ENCODE data around the gene GSTP1. TPM values are rescaled to one million over a fixed set of nuclear protein-coding genes. Genes with fewer than 3 reads are reported as not detected.

GSTP1 gene
- total and polyA plus RNA-seq, 5 donors from 2014 or later = 55.7 to 231 (median 207) TPM

DNA sequence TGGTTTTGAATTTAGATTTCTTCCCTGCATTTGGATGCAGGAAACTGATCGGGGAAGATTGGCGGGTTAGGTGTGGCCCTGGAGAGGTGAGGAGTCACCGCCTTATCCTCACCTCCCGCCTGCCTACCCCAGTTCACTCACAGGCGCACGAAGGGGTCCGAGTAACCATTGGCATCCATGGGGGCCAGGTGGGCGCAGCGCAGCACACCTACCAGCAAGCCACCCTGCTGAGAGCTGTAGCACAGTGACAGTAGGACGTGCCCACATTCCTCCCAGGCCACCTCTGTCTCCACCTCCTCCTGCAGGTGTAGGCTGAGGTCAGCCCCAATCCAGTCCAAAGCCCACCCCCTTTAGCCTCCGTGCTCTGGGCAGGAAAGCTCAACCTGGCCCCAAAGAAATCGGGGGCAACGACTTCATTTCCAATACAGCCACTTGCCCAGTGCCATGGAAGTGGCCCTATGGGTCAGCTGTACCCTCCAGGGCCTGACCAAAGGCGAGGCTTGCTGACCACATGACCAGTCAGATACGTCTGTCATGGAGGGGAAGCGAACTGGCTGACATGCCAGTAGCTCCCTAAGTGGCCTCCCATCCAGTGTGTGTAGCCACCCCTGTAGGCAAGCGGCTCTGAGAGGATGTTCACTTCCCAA, 29.8 kb downstream of the GSTP1 start:
- H3K4me3 ChIP-seq (ENCODE audit: low read depth, low read length) = peak overlapping the region; percentile 59
- ATAC-seq (ENCODE audit: low read depth in 2 of 2) = no peak

DNA sequence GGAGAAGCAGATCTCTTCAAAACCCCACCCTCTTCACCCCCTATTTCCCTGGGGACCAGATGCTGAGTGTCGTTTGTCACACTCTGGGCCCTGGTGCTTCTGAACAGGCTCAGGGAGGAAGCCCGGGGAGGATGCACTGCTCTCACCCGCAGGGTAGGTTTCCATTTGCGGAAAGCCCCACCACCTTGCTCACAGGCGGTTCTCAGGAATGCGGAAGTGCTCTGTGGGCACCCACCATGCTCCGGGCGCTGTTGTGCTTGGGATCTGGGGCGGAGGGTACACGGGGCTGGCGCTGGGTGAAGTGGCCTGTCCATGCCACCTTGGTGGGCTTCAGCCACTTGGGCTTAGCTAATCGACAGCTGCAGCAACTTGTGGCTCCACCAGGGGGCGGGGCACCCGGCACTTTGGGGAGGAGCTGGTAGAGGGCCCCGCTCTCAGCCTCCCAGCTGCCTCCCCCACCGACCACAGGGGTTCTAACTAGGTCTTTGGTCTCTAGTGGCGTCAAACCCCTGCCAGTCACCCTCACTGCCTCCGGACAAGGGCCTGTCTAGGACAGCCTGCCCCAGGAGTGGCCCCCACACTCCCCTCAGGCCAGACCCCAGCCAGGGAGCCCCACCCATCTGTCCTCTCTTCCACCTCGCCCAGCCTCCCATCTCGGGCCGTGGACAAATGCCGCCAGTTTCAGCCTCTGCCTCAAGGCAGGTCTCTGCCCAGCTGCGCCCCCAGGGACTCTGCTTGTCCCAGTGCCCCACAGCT, 30.5 kb downstream of the GSTP1 start:
- Histone ChIP-seq H3K4me1 (ENCODE audit: control insufficient read depth, insufficient read depth, low read length, poor library complexity, severe bottlenecking) (peaks cover 28% of the 10 kb centered on the region), H3K27me3 (ENCODE audit: control insufficient read depth, insufficient read depth, low read length) (no peaks in the 10 kb centered on the region), H3K9me3 (ENCODE audit: control insufficient read depth in 2 of 2, low read length in 2 of 2) (no peaks in the 10 kb centered on the region), H3K36me3 (ENCODE audit: control insufficient read depth, insufficient read depth, low read length) (peaks cover 33% of the 10 kb centered on the region), H3K27ac (ENCODE audit: insufficient read depth, low read length, poor library complexity, severe bottlenecking) (peak overlapping the region; percentile 97), H3K4me3 (ENCODE audit: low read depth, low read length) (peak overlapping the region; percentile 59)
- peaks cover 5% of the 10 kb centered on the region for H3K27me3 Mint-ChIP-seq
- peaks cover 7% of the 10 kb centered on the region for H3K36me3 Mint-ChIP-seq
- peak overlapping the region; percentile 90 to 98 (median 98) for H3K27ac Mint-ChIP-seq
- H3K4me1 Mint-ChIP-seq = peaks cover 0 to 41% (median 14%) of the 10 kb centered on the region in 4 donors
- peak; percentile 93 to 94 for ATAC-seq (ENCODE audit: low read depth in 2 of 2)
- H3K9me3 Mint-ChIP-seq = no peaks in the 10 kb centered on the region
- H3K4me3 Mint-ChIP-seq = peak overlapping the region; percentile 85 to 90 (median 88)
- DNase-seq = peak; percentile 71 to 91 (median 84)

More for the DNA sequence above, 29.8 kb downstream of the GSTP1 start:
- H3K36me3 ChIP-seq (ENCODE audit: control insufficient read depth, insufficient read depth, low read length) = peaks cover 35% of the 10 kb centered on the region
- H3K9me3 ChIP-seq (ENCODE audit: control insufficient read depth in 2 of 2, low read length in 2 of 2) = no peaks in the 10 kb centered on the region
- Mint-ChIP-seq H3K4me3 (peak overlapping the region; percentile 85 to 90 (median 88)), H3K36me3 (peaks cover 11% of the 10 kb centered on the region), H3K27ac (peak overlapping the region; percentile 90 to 98 (median 98)), H3K4me1 (peaks cover 0 to 43% (median 18%) of the 10 kb centered on the region in 4 donors), H3K27me3 (peaks cover 5% of the 10 kb centered on the region), H3K9me3 (no peaks in the 10 kb centered on the region)
- peaks cover 28% of the 10 kb centered on the region for H3K4me1 ChIP-seq (ENCODE audit: control insufficient read depth, insufficient read depth, low read length, poor library complexity, severe bottlenecking)
- H3K27ac ChIP-seq (ENCODE audit: insufficient read depth, low read length, poor library complexity, severe bottlenecking) = peak overlapping the region; percentile 97
- no peaks in the 10 kb centered on the region for H3K27me3 ChIP-seq (ENCODE audit: control insufficient read depth, insufficient read depth, low read length)
- DNase-seq = no peak

DNA sequence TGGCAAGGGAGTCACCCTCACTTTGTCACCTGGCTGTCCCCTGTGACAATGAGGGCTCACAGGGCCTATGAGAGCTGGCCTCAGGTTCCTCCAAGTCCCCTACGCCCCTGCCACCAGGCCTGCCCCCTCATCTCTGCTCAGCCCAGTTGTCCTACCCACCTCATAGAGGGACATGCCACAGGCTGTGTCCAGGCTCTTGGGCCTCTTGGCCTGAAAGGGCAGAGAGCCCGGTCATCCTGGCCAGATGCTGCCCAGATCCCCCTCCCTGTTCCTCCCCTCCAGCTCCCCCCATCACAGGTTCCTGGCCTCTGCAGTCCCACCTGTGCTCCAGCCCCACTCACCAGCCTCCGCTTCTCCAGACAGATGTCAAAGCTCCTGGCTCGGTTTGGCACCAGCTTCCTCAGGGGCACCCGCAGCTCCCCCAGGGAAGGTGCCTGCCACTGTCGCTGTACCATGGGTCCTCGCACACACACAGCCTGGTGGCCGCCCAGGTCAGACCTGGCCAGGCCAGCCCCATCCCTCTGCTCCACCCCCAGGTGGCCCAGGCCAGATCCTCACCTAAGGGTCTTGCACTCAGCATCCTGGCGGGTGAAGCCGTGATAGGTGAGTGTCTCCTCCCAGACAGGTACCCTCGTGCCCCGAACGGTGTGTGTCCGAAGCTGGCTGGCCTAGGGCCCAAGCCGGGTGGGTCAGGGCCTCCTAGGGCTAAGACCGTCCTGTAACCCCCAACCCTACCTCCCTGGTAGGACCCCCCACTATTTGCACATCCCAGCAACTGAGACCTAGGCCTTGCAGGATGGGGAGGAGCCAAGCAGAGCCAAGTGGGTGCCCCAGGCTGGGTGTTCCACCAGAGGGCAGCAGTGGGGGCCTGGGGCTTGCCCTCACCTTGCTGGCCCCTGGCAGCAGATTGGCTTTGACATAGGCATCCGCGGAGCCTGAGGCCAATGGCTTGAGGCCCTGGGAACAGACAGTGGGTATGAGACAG, 31.4 kb downstream of the GSTP1 start:
- ATAC-seq (ENCODE audit: low read depth in 2 of 2) = no peak
- Mint-ChIP-seq H3K27me3 (peaks cover 5% of the 10 kb centered on the region), H3K4me3 (peak overlapping the region; percentile 85 to 90 (median 88)), H3K4me1 (peaks cover 0 to 41% (median 14%) of the 10 kb centered on the region in 4 donors), H3K9me3 (no peaks in the 10 kb centered on the region), H3K36me3 (peaks cover 3% of the 10 kb centered on the region), H3K27ac (peak overlapping the region; percentile 90 to 98 (median 98))
- no peaks in the 10 kb centered on the region for H3K27me3 ChIP-seq (ENCODE audit: control insufficient read depth, insufficient read depth, low read length)
- peaks cover 25% of the 10 kb centered on the region for H3K36me3 ChIP-seq (ENCODE audit: control insufficient read depth, insufficient read depth, low read length)
- H3K4me3 ChIP-seq (ENCODE audit: low read depth, low read length) = no peak overlapping the region
- DNase-seq = peak; percentile 37 to 75 (median 43)
- H3K27ac ChIP-seq (ENCODE audit: insufficient read depth, low read length, poor library complexity, severe bottlenecking) = peak overlapping the region; percentile 97
- H3K9me3 ChIP-seq (ENCODE audit: control insufficient read depth in 2 of 2, low read length in 2 of 2) = no peaks in the 10 kb centered on the region
- peaks cover 28% of the 10 kb centered on the region for H3K4me1 ChIP-seq (ENCODE audit: control insufficient read depth, insufficient read depth, low read length, poor library complexity, severe bottlenecking)

DNA sequence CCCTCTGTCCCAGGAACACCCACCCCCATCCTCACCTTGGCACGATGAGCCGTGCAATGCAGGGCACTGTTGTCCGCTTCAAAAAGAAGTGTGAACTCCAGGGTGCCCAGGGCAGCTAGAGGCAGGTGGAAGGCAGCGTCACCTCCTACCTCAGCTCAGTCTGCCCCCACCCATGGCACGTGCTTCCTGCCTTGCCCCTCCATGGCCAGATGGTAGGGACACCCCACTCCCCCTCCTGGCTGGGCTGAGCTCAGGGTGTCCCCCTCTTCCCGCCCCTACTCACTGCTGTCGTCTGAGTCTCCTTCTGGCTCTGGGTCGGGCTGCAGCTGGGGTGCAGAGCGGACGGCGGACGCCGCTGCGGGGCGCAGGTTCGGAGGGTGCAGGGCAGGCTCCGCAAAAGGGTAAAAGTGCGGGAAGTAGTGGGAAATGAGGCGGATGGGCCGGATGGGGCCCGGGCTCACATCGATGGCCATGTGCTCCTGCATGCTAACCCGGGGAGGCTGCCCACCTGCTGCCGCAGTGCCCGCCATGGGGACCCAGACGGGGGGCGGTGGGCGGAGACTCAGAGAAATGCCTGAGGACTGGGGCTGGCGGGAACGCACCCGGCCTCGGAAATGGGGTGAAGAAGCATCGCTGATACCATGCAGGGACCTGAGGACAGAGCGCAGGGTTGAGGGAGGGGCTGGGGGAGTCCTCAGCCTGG, 32.3 kb downstream of the GSTP1 start:
- Mint-ChIP-seq H3K36me3 (no peaks in the 10 kb centered on the region), H3K9me3 (no peaks in the 10 kb centered on the region), H3K4me1 (peaks cover 0 to 41% (median 14%) of the 10 kb centered on the region in 4 donors), H3K4me3 (peak overlapping the region in 3 of 4 donors; percentile 32 to 73 (median 60)), H3K27ac (peak overlapping the region in 2 of 3 donors; percentile 31 to 88), H3K27me3 (peaks cover 5% of the 10 kb centered on the region)
- Histone ChIP-seq H3K27ac (ENCODE audit: insufficient read depth, low read length, poor library complexity, severe bottlenecking) (peak overlapping the region; percentile 97), H3K4me3 (ENCODE audit: low read depth, low read length) (no peak overlapping the region), H3K36me3 (ENCODE audit: control insufficient read depth, insufficient read depth, low read length) (peaks cover 17% of the 10 kb centered on the region), H3K4me1 (ENCODE audit: control insufficient read depth, insufficient read depth, low read length, poor library complexity, severe bottlenecking) (peaks cover 28% of the 10 kb centered on the region), H3K27me3 (ENCODE audit: control insufficient read depth, insufficient read depth, low read length) (no peaks in the 10 kb centered on the region), H3K9me3 (ENCODE audit: control insufficient read depth in 2 of 2, low read length in 2 of 2) (no peaks in the 10 kb centered on the region)
- peak in 1 of 3 donors; percentile 21 for DNase-seq
- ATAC-seq (ENCODE audit: low read depth in 2 of 2) = no peak

DNA sequence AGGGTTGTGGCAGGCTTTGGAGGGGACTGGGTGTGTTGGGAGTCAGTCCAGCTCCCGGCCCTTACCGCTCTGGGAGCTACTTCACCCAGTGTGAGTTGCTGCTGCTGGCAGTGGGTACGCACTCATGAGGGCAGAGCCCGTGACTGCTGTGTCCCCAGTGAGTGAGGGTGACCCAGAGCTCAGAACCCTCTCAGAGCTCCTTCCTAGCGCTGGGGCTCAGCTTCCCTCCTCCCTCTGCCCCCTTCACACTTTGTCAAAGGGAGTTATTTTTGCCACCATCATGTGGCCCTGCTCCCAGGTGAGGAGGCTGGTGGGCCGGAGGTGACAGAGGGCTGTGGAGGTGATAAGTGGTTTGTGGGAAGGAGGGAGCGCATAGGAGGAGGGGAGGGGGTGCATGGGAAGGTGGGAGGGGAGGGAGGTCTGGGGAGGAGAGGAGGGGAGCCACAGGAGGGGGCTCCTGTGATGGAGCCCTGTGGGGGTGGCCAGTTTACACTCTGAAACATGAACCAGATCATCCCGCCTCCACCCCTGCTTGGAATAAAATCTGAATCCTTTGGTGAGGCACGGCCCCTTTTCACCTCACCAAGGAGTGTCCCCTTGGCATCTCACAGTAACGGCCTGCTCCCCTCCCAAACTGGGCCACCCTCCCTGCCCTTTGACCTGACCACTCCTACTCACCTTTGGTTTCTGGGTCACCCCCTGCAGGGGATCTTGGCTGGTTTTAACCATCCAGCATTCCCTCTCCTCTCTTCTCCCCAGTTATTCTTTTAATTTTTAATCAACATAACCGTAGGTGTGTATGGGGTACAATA, 33.0 kb downstream of the GSTP1 start:
- peaks cover 28% of the 10 kb centered on the region for H3K4me1 ChIP-seq (ENCODE audit: control insufficient read depth, insufficient read depth, low read length, poor library complexity, severe bottlenecking)
- Mint-ChIP-seq H3K27me3 (peaks cover 5% of the 10 kb centered on the region), H3K4me3 (peak overlapping the region; percentile 60 to 73 (median 66)), H3K36me3 (no peaks in the 10 kb centered on the region), H3K9me3 (no peaks in the 10 kb centered on the region), H3K27ac (peak overlapping the region in 2 of 3 donors; percentile 42 to 66), H3K4me1 (peaks cover 0 to 41% (median 14%) of the 10 kb centered on the region in 4 donors)
- no peak overlapping the region for H3K4me3 ChIP-seq (ENCODE audit: low read depth, low read length)
- H3K27me3 ChIP-seq (ENCODE audit: control insufficient read depth, insufficient read depth, low read length) = no peaks in the 10 kb centered on the region
- no peak for DNase-seq
- H3K27ac ChIP-seq (ENCODE audit: insufficient read depth, low read length, poor library complexity, severe bottlenecking) = no peak overlapping the region
- H3K36me3 ChIP-seq (ENCODE audit: control insufficient read depth, insufficient read depth, low read length) = peaks cover 10% of the 10 kb centered on the region
- no peak for ATAC-seq (ENCODE audit: low read depth in 2 of 2)
- no peaks in the 10 kb centered on the region for H3K9me3 ChIP-seq (ENCODE audit: control insufficient read depth in 2 of 2, low read length in 2 of 2)

DNA sequence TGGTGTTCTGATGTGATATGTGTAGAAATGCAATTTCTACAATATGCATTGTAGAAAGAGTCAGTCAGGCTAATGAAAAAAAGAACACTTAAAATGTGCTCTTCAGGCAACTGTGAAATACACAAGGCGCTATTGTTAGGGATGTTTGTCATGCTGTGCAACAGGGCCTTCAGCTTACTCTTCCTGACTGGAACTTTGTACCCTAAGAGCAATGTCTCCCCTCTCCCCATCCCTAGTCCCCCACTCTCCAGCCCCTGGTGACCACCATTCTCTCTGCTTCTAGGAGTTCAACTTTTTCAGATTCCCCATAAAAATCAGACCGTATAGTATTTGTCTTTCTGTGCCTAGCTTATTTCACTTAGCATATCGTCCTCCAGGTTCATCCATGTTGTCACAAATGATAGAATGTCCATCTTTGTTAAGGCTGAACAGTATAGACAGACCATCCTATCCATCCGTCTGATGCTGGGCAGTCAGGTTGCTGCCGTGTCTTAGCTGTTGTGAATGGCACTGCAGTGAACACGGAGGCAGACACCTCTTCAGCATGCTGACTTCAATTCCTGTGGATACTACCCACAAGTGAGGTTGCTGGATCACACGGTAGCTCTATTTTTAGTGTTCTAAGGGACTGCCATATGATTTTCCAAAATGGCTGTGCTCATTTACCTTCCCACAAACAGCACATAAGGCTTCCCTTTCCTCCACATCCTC, 33.8 kb downstream of the GSTP1 start:
- peaks cover 28% of the 10 kb centered on the region for H3K4me1 ChIP-seq (ENCODE audit: control insufficient read depth, insufficient read depth, low read length, poor library complexity, severe bottlenecking)
- Mint-ChIP-seq H3K27ac (peak overlapping the region; percentile 42 to 88 (median 66)), H3K4me3 (peak overlapping the region in 3 of 4 donors; percentile 53 to 69 (median 63)), H3K36me3 (no peaks in the 10 kb centered on the region), H3K27me3 (peaks cover 5% of the 10 kb centered on the region), H3K9me3 (no peaks in the 10 kb centered on the region), H3K4me1 (peaks cover 0 to 38% (median 14%) of the 10 kb centered on the region in 4 donors)
- H3K36me3 ChIP-seq (ENCODE audit: control insufficient read depth, insufficient read depth, low read length) = peaks cover 4% of the 10 kb centered on the region
- H3K4me3 ChIP-seq (ENCODE audit: low read depth, low read length) = no peak overlapping the region
- no peak overlapping the region for H3K27ac ChIP-seq (ENCODE audit: insufficient read depth, low read length, poor library complexity, severe bottlenecking)
- ATAC-seq (ENCODE audit: low read depth in 2 of 2) (no peak), DNase-seq (no peak)
- H3K27me3 ChIP-seq (ENCODE audit: control insufficient read depth, insufficient read depth, low read length) = no peaks in the 10 kb centered on the region
- no peaks in the 10 kb centered on the region for H3K9me3 ChIP-seq (ENCODE audit: control insufficient read depth in 2 of 2, low read length in 2 of 2)
